ENCODE results near the gene ARID5A. TPM values are rescaled to one million over a fixed set of nuclear protein-coding genes. Genes with fewer than 3 reads are reported as not detected.

Gene ARID5A
- total and polyA plus RNA-seq, 9 of the 15 experiments (the other 6 are each of a cell fraction or from before 2014, with no cell fraction given): 0.14 to 12.5 (median 3.0) TPM

- TF ChIP-seq ZNF407 (IDR thresholded peaks at IDR 0.05; ENCODE audit: low read depth) (no peak), ZFP1 (CRISPR knock-in tag; IDR thresholded peaks at IDR 0.05) (no peak), ZNF445 (CRISPR knock-in tag; IDR thresholded peaks at IDR 0.05; ENCODE audit: low read depth) (no peak), HMG20B (CRISPR knock-in tag; IDR thresholded peaks at IDR 0.05) (no peak), KLF13 (tag; IDR thresholded peaks at IDR 0.05; ENCODE audit: borderline replicate concordance, low read depth) (no peak), ZNF140 (CRISPR knock-in tag; IDR thresholded peaks at IDR 0.05) (no peak), ZNF212 (CRISPR knock-in tag; IDR thresholded peaks at IDR 0.05) (no peak)
These were observed 30.3 kb upstream of the ARID5A start (continued) for GRCh38 chr2:96506016-96506906.
